ENCODE data around the gene RB1. TPM values are rescaled to one million over a fixed set of nuclear protein-coding genes. Genes with fewer than 3 reads are reported as not detected.

RB1 gene
- total RNA-seq, 1 donor from 2014 or later, result 23.8 TPM

DNA sequence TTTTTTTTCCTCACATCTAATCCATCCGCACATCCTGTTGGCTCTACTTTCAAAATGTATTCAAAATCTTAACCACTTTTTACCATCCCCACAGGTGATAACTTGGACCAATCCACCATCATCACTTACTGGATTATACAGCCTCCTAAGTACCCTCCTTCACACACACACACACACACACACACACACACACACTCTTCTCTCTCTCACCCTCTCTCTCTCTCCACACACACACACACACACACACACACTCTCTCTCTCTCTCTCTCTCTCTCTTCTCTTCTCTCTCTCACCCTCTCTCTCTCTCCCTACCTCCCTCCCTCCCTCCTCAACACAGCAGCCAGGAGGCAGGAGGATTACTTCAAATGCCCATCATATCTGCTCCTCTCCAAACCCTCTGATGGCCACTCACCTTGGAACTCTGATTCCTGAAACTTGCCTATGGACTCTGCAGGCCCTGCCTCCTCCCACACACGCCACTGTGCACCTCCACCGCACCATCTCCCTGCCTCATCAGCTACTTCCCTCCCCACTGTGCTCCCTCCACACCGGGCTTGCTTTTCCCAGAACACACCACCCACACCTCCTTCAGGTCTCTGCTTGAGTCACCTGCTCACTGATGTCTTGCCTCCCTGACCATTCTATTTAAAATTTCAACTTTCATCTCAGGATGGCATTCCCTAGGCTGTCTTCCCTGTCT lies 189.7 kb downstream of the RB1 start:
- H3K4me1 ChIP-seq, result peaks cover 39% of the 10 kb centered on the region
- peaks cover 25% of the 10 kb centered on the region for H3K36me3 ChIP-seq

DNA sequence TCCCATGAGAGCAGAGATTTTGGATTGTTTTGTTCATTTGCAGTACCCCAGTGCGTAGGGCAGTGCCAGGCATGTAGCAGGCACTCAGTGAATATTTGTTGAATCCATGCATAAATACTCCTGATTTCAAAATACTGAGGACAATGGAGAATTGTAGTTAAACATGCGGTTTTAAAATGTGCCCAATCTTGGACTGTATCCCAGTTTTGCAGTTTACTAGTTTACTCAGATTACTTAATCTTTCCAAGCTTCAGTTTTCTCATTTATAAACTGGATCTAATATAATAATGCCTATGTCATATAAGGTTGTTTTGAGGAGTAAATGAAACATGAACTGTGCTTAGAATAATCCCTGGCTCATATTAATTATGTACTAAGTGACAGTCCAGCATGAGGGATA lies 190.3 kb downstream of the RB1 start:
- DNase-seq, result no peak
- TF ChIP-seq, protein P1, sequence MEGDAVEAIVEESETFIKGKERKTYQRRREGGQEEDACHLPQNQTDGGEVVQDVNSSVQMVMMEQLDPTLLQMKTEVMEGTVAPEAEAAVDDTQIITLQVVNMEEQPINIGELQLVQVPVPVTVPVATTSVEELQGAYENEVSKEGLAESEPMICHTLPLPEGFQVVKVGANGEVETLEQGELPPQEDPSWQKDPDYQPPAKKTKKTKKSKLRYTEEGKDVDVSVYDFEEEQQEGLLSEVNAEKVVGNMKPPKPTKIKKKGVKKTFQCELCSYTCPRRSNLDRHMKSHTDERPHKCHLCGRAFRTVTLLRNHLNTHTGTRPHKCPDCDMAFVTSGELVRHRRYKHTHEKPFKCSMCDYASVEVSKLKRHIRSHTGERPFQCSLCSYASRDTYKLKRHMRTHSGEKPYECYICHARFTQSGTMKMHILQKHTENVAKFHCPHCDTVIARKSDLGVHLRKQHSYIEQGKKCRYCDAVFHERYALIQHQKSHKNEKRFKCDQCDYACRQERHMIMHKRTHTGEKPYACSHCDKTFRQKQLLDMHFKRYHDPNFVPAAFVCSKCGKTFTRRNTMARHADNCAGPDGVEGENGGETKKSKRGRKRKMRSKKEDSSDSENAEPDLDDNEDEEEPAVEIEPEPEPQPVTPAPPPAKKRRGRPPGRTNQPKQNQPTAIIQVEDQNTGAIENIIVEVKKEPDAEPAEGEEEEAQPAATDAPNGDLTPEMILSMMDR (IDR thresholded peaks at IDR 0.05; ENCODE audit: borderline replicate concordance), result no peak
- Histone ChIP-seq H3K4me1 (peaks cover 39% of the 10 kb centered on the region), H3K27me3 (ENCODE audit: low read depth) (no peaks in the 10 kb centered on the region), H3K4me3 (no peak overlapping the region), H3K9me3 (replicated peaks) (no peaks in the 10 kb centered on the region), H3K27ac (replicated peaks) (peak overlapping the region; percentile 81), H3K36me3 (peaks cover 19% of the 10 kb centered on the region)
- intact Hi-C loops (cut with micrococcal nuclease), result no loop called here

More for the DNA sequence above, 189.7 kb downstream of the RB1 start:
- intact Hi-C loops (cut with micrococcal nuclease), result no loop called here
- Histone ChIP-seq H3K27me3 (ENCODE audit: low read depth) (no peaks in the 10 kb centered on the region), H3K9me3 (replicated peaks) (peaks cover under 1% of the 10 kb centered on the region), H3K4me3 (peak overlapping the region; percentile 51), H3K27ac (replicated peaks) (peak overlapping the region; percentile 81)
- TF ChIP-seq, protein P1 (IDR thresholded peaks at IDR 0.05; ENCODE audit: borderline replicate concordance), result no peak
- no peak for DNase-seq

DNA sequence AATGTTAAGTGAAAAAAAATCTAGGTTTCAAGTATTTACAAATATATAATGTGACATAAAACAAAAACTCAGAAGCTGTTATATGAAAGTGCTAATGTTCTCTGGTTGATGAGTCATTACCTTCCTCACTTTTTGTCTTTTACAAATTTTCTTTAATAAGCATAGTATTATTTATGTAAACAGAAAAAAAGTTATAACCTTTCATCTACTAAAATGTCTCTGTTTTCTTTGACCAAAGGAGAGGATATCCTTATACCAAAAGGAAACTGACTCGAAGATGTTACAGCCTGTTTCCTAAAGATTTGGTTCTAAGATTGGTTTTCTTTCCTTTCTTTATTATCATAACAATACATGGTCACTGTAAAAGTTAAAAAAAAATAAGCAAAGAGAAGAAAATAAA lies 191.3 kb downstream of the RB1 start:
- H3K27me3 ChIP-seq (ENCODE audit: low read depth), result no peaks in the 10 kb centered on the region
- no peak for DNase-seq
- intact Hi-C loops (cut with micrococcal nuclease), result no loop called here
- peak overlapping the region; percentile 81 for H3K27ac ChIP-seq (replicated peaks)
- H3K9me3 ChIP-seq (replicated peaks), result no peaks in the 10 kb centered on the region
- H3K36me3 ChIP-seq, result peaks cover 9% of the 10 kb centered on the region
- TF ChIP-seq, protein P1 (IDR thresholded peaks at IDR 0.05; ENCODE audit: borderline replicate concordance), result no peak
- no peak overlapping the region for H3K4me3 ChIP-seq
- peaks cover 39% of the 10 kb centered on the region for H3K4me1 ChIP-seq

DNA sequence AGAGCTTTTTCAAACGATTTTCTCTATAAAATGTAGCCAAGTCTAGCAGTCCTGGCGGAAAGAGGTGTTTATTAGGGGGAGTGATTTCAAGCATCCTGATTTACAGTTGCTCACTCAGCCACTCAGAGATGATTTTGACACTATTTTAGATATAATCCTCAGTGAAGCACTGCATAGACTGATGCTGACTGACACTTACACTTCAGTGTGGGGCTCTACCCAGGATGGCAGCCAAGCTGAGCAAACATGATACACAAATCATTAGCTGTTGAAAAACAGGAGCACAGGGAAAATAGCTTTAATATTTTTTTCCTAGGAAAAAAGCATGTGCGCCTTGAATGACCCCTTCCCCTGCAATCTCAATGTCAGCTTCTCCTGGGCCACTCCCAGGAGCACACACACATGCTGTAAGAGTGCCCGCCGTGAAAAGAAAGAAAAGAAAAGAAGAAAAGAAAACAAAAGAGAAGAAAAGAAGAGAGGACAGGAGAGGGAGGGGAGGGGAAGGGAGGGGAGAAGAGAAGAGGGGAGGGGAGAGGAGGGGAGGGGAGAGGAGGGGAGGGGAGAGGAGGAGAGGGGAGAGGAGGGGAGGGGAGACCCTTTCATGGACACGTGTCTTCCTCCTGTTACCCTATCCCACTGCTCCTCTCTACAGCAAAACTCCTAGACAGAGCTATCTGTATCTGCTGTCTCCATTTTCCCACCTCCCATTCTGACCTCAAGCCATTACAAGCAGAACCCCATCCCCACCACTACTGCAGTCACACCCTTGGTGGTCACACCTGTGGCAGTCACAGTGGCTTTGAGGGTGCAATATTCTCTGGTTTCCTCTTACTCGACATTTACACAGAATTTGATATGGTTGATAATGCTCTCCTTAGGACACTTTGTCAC lies 193.0 kb downstream of the RB1 start:
- H3K9me3 ChIP-seq (replicated peaks), result no peaks in the 10 kb centered on the region
- intact Hi-C loops (cut with micrococcal nuclease), result no loop called here
- no peaks in the 10 kb centered on the region for H3K27me3 ChIP-seq (ENCODE audit: low read depth)
- TF ChIP-seq, protein P1 (IDR thresholded peaks at IDR 0.05; ENCODE audit: borderline replicate concordance), result no peak
- H3K36me3 ChIP-seq, result peaks cover 24% of the 10 kb centered on the region
- no peak overlapping the region for H3K4me3 ChIP-seq
- peak overlapping the region; percentile 81 for H3K27ac ChIP-seq (replicated peaks)
- DNase-seq, result no peak
- peaks cover 35% of the 10 kb centered on the region for H3K4me1 ChIP-seq

DNA sequence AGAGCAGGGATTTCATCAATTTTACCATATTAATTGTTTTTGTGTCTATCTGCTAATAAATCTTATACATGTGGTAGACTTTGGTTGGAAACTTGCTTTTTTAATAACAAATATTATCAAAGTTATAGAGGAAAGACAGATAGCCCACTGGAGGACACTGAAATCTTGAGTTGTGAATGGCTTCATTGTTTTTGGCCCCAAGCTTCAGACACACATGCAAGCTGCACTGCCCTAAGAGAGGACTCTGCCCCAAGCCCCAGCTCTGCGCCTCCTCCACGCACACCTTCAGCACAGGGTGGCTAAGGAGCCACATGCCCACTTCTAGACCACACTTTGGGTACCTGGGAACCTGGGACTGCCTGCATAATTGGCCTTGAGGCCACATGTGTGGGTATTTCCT lies 194.1 kb downstream of the RB1 start:
- intact Hi-C loops (cut with micrococcal nuclease), result no loop called here
- TF ChIP-seq, protein P1 (IDR thresholded peaks at IDR 0.05; ENCODE audit: borderline replicate concordance), result no peak
- peaks cover 24% of the 10 kb centered on the region for H3K4me1 ChIP-seq
- H3K9me3 ChIP-seq (replicated peaks), result no peaks in the 10 kb centered on the region
- no peaks in the 10 kb centered on the region for H3K27me3 ChIP-seq (ENCODE audit: low read depth)
- peaks cover 25% of the 10 kb centered on the region for H3K36me3 ChIP-seq
- H3K4me3 ChIP-seq, result no peak overlapping the region
- no peak overlapping the region for H3K27ac ChIP-seq (replicated peaks)
- no peak for DNase-seq

All from left ventricle myocardium inferior (tissue), 1 donor.